ENCODE results near the gene SSU72. TPM values are rescaled to one million over a fixed set of nuclear protein-coding genes. Genes with fewer than 3 reads are reported as not detected.
A peak's percentile ranks its signal among the peaks of the same experiment; 100 is the strongest.
"Not testable (repeated sequence)": the region's sequence is repeated elsewhere in the genome, so short reads cannot be mapped to it uniquely, and the experiment has no call there.

The SSU72 gene
- polyA plus RNA-seq, 10 donors, result 80.9 to 98.9 (median 86.8) TPM

GRCh38 chr1:1531947-1532346 is 42.7 kb downstream of the SSU72 start:
- no peak for DNase-seq

GRCh38 chr1:1529936-1530335 is 44.7 kb downstream of the SSU72 start:
- no peak for DNase-seq

- no peak for DNase-seq
Measured at GRCh38 chr1:1529321-1529720, 45.3 kb downstream of the SSU72 start.

GRCh38 chr1:1528301-1529267 is 46.1 kb downstream of the SSU72 start:
- no peak for DNase-seq

- DNase-seq, result no peak
Measured at GRCh38 chr1:1527092-1527816, 47.4 kb downstream of the SSU72 start.

GRCh38 chr1:1526476-1526875 is 48.2 kb downstream of the SSU72 start:
- not testable (repeated sequence) for DNase-seq

GRCh38 chr1:1524750-1525383 is 49.8 kb downstream of the SSU72 start:
- not testable (repeated sequence) for DNase-seq

GRCh38 chr1:1523651-1524050 is 51.0 kb downstream of the SSU72 start:
- not testable (repeated sequence) for DNase-seq

- DNase-seq, result not testable (repeated sequence)
Measured at GRCh38 chr1:1523226-1523625, 51.4 kb downstream of the SSU72 start.

GRCh38 chr1:1522536-1522935 is 52.1 kb downstream of the SSU72 start:
- not testable (repeated sequence) for DNase-seq

- DNase-seq, result no peak
Measured at GRCh38 chr1:1521331-1521730, 53.3 kb downstream of the SSU72 start.

GRCh38 chr1:1519805-1520505 is 54.7 kb downstream of the SSU72 start:
- DNase-seq, result not testable (repeated sequence)

- not testable (repeated sequence) for DNase-seq
Measured at GRCh38 chr1:1518621-1519007, 56.0 kb downstream of the SSU72 start.

- no peak for DNase-seq
Measured at GRCh38 chr1:1517973-1518620, 56.6 kb downstream of the SSU72 start.

GRCh38 chr1:1516923-1517322 is 57.7 kb downstream of the SSU72 start:
- DNase-seq, result not testable (repeated sequence)

GRCh38 chr1:1514376-1514775 is 60.3 kb downstream of the SSU72 start:
- DNase-seq, result not testable (repeated sequence)

- DNase-seq, result not testable (repeated sequence)
Measured at GRCh38 chr1:1513675-1514074, 61.0 kb downstream of the SSU72 start.

GRCh38 chr1:1512425-1512824 is 62.2 kb downstream of the SSU72 start:
- not testable (repeated sequence) for DNase-seq

GRCh38 chr1:1511533-1512285 is 63.0 kb downstream of the SSU72 start, which contains the start of gene ATAD3A:
ATAD3A (plus strand) TSS chr1:1512162; CDS start chr1:1512269, 107 bp downstream.
- DNase-seq, result peak; percentile 98 to 99 (median 98)

- no peak for DNase-seq
Measured at GRCh38 chr1:1510912-1511532, 63.6 kb downstream of the SSU72 start.
